GM23338 (cell line): ENCODE data around the gene MAGI1. TPM values are rescaled to one million over a fixed set of nuclear protein-coding genes. Genes with fewer than 3 reads are reported as not detected.

Source experiments
- ATAC-seq: fragments of 200-7000 bp; cut with Tn5 transposase; 3 replicates; pipeline ENCODE4 v1.9.1; 2020
- DNase-seq: peaks from one replicate; pipeline ENCODE4 v3.0.0-alpha.2; 2015; ENCODE audit warnings: low spot score
- H2AFZ ChIP-seq: fragments of 200-600 bp; sonication (generic); 2 replicates; pipeline ENCODE4 v1.8.0; 2016; ENCODE audit warnings: antibody characterized with exemption, mild to moderate bottlenecking, moderate library complexity
- H3F3A ChIP-seq: fragments of 200-600 bp; sonication (generic); replicated peaks from 2 replicates; pipeline ENCODE4 v1.8.0; 2017; ENCODE audit warnings: antibody characterized with exemption, mixed run types, low read depth
- H3K27ac ChIP-seq: fragments of 200-600 bp; sonication (generic); 2 replicates; pipeline ENCODE4 v1.6.1; 2016; ENCODE audit warnings: low read depth
- H3K27me3 ChIP-seq: fragments of 200-600 bp; sonication (generic); 2 replicates; pipeline ENCODE4 v1.8.0; 2016; ENCODE audit warnings: mild to moderate bottlenecking, mixed run types, moderate library complexity; ENCODE audit not compliant: insufficient read depth
- H3K36me3 ChIP-seq: fragments of 200-600 bp; sonication (generic); 2 replicates; pipeline ENCODE4 v1.8.0; 2016; ENCODE audit warnings: mild to moderate bottlenecking; ENCODE audit not compliant: insufficient read depth
- H3K4me1 ChIP-seq: fragments of 200-600 bp; sonication (generic); 2 replicates; pipeline ENCODE4 v1.8.0; 2016; ENCODE audit warnings: mild to moderate bottlenecking, moderate library complexity; ENCODE audit not compliant: insufficient read depth
- H3K4me2 ChIP-seq: fragments of 200-600 bp; sonication (generic); 2 replicates; pipeline ENCODE4 v1.7.1; 2017; ENCODE audit warnings: mixed run types
- H3K4me3 ChIP-seq: fragments of 200-600 bp; sonication (generic); 2 replicates; pipeline ENCODE4 v1.6.1; 2016; ENCODE audit warnings: mixed run types
- H3K79me2 ChIP-seq: fragments of 200-600 bp; sonication (generic); replicated peaks from 2 replicates; pipeline ENCODE4 v1.8.0; 2017; ENCODE audit warnings: mild to moderate bottlenecking; ENCODE audit not compliant: insufficient read depth
- H3K9me2 ChIP-seq: fragments of 200-600 bp; sonication (generic); 2 replicates; pipeline ENCODE4 v1.8.0; 2017; ENCODE audit not compliant: insufficient read depth
- H4K20me1 ChIP-seq: fragments of 200-600 bp; sonication (generic); replicated peaks from 2 replicates; pipeline ENCODE4 v1.8.0; 2017; ENCODE audit warnings: mild to moderate bottlenecking; ENCODE audit not compliant: insufficient read depth
- H3K27ac Mint-ChIP-seq: 2 replicates; pipeline ENCODE4 v1.8.0; 2020; ENCODE audit warnings: inconsistent platforms, mild to moderate bottlenecking, moderate library complexity, mixed read lengths
- H3K27me3 Mint-ChIP-seq: 3 replicates; pipeline ENCODE4 v1.8.0; 2022; ENCODE audit warnings: low read depth, mild to moderate bottlenecking, moderate library complexity, mixed read lengths, inconsistent platforms; ENCODE audit not compliant: insufficient read depth, poor library complexity
- H3K36me3 Mint-ChIP-seq: 3 replicates; pipeline ENCODE4 v1.8.0; 2021; ENCODE audit warnings: low read depth, mild to moderate bottlenecking, inconsistent platforms, moderate library complexity, mixed read lengths
- H3K4me1 Mint-ChIP-seq: 3 replicates; pipeline ENCODE4 v1.8.0; 2020; ENCODE audit warnings: mild to moderate bottlenecking, inconsistent platforms, mixed read lengths
- H3K4me3 Mint-ChIP-seq: 3 replicates; pipeline ENCODE4 v1.8.0; 2021; ENCODE audit warnings: moderate library complexity, mild to moderate bottlenecking, inconsistent platforms, mixed read lengths
- H3K9me3 Mint-ChIP-seq: 3 replicates; pipeline ENCODE4 v1.8.0; 2020; ENCODE audit warnings: moderate library complexity, mild to moderate bottlenecking, inconsistent platforms, mixed read lengths
- ETS1 ChIP-seq: IDR thresholded peaks from 2 replicates; pipeline ENCODE4 v1.6.1; 2016; ENCODE audit warnings: antibody characterized with exemption
- EZH2 ChIP-seq: fragments of 200-600 bp; sonication (generic); IDR thresholded peaks from one replicate; pipeline ENCODE4 v1.8.0; 2017; ENCODE audit warnings: antibody characterized with exemption, mild to moderate bottlenecking, low read depth; ENCODE audit not compliant: unreplicated experiment
- EZH2phosphoT487 ChIP-seq: fragments of 200-600 bp; sonication (generic); IDR thresholded peaks from one replicate; pipeline ENCODE4 v1.8.1; 2018; ENCODE audit warnings: antibody characterized with exemption; ENCODE audit not compliant: unreplicated experiment
- POLR2AphosphoS5 ChIP-seq: IDR thresholded peaks from 2 replicates; pipeline ENCODE4 v1.6.1; 2016; ENCODE audit warnings: antibody characterized with exemption, low read depth
- STAT1 ChIP-seq: IDR thresholded peaks from one replicate; pipeline ENCODE4 v1.6.1; 2016; ENCODE audit warnings: antibody characterized with exemption; ENCODE audit not compliant: unreplicated experiment
- ZNF331 ChIP-seq: fragments of 250-450 bp; sonication (Bioruptor Pico); IDR thresholded peaks from 2 replicates; pipeline ENCODE4 v1.5.0; 2020; ENCODE audit warnings: low read depth, mild to moderate bottlenecking, moderate library complexity
- ZNF462 ChIP-seq: fragments of 250-450 bp; sonication (Bioruptor Pico); IDR thresholded peaks from 2 replicates; pipeline ENCODE4 v1.5.0; 2020; ENCODE audit warnings: mild to moderate bottlenecking, moderate library complexity
- polyA plus RNA-seq: library from polyadenylated mRNA; unstranded; fragments of >200 nt; fragmentation: Nextera tagmentation; extraction: Ambion mirVana; gene quantifications from 2 replicates; pipeline ENCODE4 v1.2.1, GENCODE V29; 2016
- total RNA-seq: library from RNA; depleted of rRNA; stranded (reverse); fragments of >200 nt; shearing (Covaris generic); gene quantifications from 2 replicates; pipeline ENCODE4 v1.2.3, GENCODE V29; 2014
- TF ChIP-seq, protein P1 (sequence below): IDR thresholded peaks from one replicate; pipeline ENCODE4 v1.6.1; 2018; ENCODE audit warnings: antibody characterized with exemption; ENCODE audit not compliant: unreplicated experiment

Gene MAGI1
- total and polyA plus RNA-seq, 2 experiments from 2014 or later = 27.4 to 71.2 TPM

DNA sequence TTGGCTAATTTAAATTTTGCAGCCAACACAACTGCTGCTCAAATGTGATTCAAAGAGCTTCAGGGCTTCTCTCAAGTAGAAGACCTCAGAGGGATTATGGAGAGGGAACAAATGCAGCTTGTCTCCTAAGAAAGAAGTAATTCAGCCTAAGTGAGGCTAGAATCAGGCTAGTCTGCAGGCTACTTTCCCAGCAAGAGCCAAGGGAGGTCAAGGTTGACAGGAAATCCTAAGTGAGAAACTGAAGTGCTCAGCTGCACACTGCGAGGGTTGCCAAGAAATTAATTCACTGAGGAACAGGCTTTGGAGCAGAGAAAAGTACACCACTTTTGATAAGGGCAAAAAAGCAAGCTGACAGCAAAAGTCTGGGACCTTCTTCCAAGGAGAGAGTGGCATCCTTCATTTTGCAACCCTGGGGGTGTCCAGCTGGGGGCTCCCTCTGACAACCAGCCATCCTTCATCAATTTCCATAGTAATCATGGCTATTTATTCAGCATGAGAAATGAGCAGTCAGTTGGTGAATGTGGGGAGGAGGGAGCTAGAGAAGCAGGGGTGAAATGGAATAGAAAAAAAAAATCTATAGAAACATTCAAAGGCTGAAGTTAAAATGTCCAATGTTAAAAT, 704.6 kb downstream of the MAGI1 start (continued):
- TF ChIP-seq ZNF462 (CRISPR knock-in tag) = no peak
- no peak for TF ChIP-seq ZNF331 (CRISPR knock-in tag)

DNA sequence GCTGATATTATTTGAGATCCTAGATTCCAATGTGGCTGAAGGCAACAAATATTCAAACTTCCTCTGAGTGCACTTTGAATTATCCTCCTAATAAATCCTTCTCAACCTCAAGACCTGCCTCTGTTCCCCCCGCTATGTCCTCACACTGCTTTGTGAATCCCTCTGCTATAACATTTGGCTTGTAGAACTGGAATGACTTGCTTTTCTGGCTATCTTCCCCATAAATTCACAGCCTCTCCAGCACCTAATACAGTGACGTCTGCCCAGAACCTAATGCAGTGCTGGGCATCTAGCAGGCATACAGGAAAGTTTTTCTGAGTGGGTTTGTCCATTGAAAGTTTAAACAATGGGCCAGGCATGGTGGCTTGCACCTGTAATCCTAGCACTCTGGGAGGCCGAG, 707.0 kb downstream of the MAGI1 start:
- Mint-ChIP-seq H3K27me3 (no peaks in the 10 kb centered on the region), H3K9me3 (no peaks in the 10 kb centered on the region), H3K4me1 (peaks cover 10% of the 10 kb centered on the region; the same call in 2 of the 3 replicates), H3K27ac (no peak overlapping the region), H3K36me3 (no peaks in the 10 kb centered on the region), H3K4me3 (no peak overlapping the region)
- Histone ChIP-seq H3K4me2 (no peak overlapping the region), H3K4me1 (0 out of 2 replicates have a peak, but pooled peaks cover 7% of the 10 kb centered on the region), H2AFZ (no peak overlapping the region), H3F3A (no peaks in the 10 kb centered on the region), H3K79me2 (no peaks in the 10 kb centered on the region), H3K27ac (no peak overlapping the region), H3K4me3 (no peak overlapping the region), H4K20me1 (no peaks in the 10 kb centered on the region), H3K36me3 (no peaks in the 10 kb centered on the region), H3K27me3 (no peaks in the 10 kb centered on the region), H3K9me2 (no peaks in the 10 kb centered on the region)
- no peak for ATAC-seq
- DNase-seq = no peak
- TF ChIP-seq ETS1 (no peak), POLR2AphosphoS5 (no peak), EZH2phosphoT487 (no peak), EZH2 (no peak), STAT1 (no peak), ZNF331 (CRISPR knock-in tag) (no peak)
- TF ChIP-seq, protein P1, sequence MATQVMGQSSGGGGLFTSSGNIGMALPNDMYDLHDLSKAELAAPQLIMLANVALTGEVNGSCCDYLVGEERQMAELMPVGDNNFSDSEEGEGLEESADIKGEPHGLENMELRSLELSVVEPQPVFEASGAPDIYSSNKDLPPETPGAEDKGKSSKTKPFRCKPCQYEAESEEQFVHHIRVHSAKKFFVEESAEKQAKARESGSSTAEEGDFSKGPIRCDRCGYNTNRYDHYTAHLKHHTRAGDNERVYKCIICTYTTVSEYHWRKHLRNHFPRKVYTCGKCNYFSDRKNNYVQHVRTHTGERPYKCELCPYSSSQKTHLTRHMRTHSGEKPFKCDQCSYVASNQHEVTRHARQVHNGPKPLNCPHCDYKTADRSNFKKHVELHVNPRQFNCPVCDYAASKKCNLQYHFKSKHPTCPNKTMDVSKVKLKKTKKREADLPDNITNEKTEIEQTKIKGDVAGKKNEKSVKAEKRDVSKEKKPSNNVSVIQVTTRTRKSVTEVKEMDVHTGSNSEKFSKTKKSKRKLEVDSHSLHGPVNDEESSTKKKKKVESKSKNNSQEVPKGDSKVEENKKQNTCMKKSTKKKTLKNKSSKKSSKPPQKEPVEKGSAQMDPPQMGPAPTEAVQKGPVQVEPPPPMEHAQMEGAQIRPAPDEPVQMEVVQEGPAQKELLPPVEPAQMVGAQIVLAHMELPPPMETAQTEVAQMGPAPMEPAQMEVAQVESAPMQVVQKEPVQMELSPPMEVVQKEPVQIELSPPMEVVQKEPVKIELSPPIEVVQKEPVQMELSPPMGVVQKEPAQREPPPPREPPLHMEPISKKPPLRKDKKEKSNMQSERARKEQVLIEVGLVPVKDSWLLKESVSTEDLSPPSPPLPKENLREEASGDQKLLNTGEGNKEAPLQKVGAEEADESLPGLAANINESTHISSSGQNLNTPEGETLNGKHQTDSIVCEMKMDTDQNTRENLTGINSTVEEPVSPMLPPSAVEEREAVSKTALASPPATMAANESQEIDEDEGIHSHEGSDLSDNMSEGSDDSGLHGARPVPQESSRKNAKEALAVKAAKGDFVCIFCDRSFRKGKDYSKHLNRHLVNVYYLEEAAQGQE = no peak
